OCI-LY1 (cell line): ENCODE data around the gene STK11.

Experiments
- H2AFZ ChIP-seq: fragments of 200-600 bp; sonication (generic), shearing (Covaris generic); 2 replicates; pipeline ENCODE4 v1.6.0; 2014; ENCODE audit warnings: antibody characterized with exemption, mild to moderate bottlenecking, low read length
- H3F3A ChIP-seq: fragments of 200-600 bp; sonication (generic), shearing (Covaris generic); 2 replicates; pipeline ENCODE4 v1.6.0; 2014; ENCODE audit warnings: mild to moderate bottlenecking, antibody characterized with exemption, low read length, moderate library complexity; ENCODE audit not compliant: insufficient read depth
- H3K27ac ChIP-seq: fragments of 200-600 bp; sonication (generic); 2 replicates; pipeline ENCODE4 v1.5.1; 2014; ENCODE audit warnings: low read length, mixed run types, mild to moderate bottlenecking, low read depth; ENCODE audit not compliant: poor library complexity, severe bottlenecking
- H3K27me3 ChIP-seq: fragments of 200-600 bp; sonication (generic); 2 replicates; pipeline ENCODE4 v1.6.0; 2014; ENCODE audit warnings: antibody characterized with exemption, mild to moderate bottlenecking, low read length, moderate library complexity; ENCODE audit not compliant: insufficient read depth
- H3K36me3 ChIP-seq: fragments of 200-600 bp; sonication (generic); 2 replicates; pipeline ENCODE4 v1.6.1; 2014; ENCODE audit warnings: mild to moderate bottlenecking, antibody characterized with exemption, low read length, moderate library complexity, mixed read lengths; ENCODE audit not compliant: insufficient read depth
- H3K4me1 ChIP-seq: fragments of 200-600 bp; sonication (generic); 2 replicates; pipeline ENCODE4 v1.5.1; 2014; ENCODE audit warnings: mild to moderate bottlenecking, low read length, moderate library complexity; ENCODE audit not compliant: insufficient read depth, severe bottlenecking
- H3K4me2 ChIP-seq: fragments of 200-600 bp; sonication (generic), shearing (Covaris generic); 2 replicates; pipeline ENCODE4 v1.6.1; 2014; ENCODE audit warnings: low read length
- H3K4me3 ChIP-seq: fragments of 200-600 bp; sonication (generic); 2 replicates; pipeline ENCODE4 v1.5.1; 2014; ENCODE audit warnings: low read length, low read depth, mild to moderate bottlenecking, mixed read lengths; ENCODE audit not compliant: poor library complexity, severe bottlenecking
- H3K79me2 ChIP-seq: fragments of 200-600 bp; shearing (Covaris generic); 2 replicates; pipeline ENCODE4 v1.6.1; 2016; ENCODE audit warnings: mixed run types, low read length, mixed read lengths; ENCODE audit not compliant: insufficient read depth
- H3K9ac ChIP-seq: fragments of 200-600 bp; sonication (generic), shearing (Covaris generic); 2 replicates; pipeline ENCODE4 v1.6.1; 2014; ENCODE audit warnings: mild to moderate bottlenecking, low read length, mixed read lengths
- H3K9me2 ChIP-seq: fragments of 200-600 bp; sonication (generic), shearing (Covaris generic); 2 replicates; pipeline ENCODE4 v1.6.1; 2014; ENCODE audit warnings: low read depth, mild to moderate bottlenecking, low read length, mixed read lengths
- H3K9me3 ChIP-seq: fragments of 200-600 bp; shearing (Covaris generic); 2 replicates; pipeline ENCODE4 v1.6.1; 2014; ENCODE audit warnings: low read length, mixed read lengths
- H4K20me1 ChIP-seq: fragments of 200-600 bp; sonication (generic), shearing (Covaris generic); 2 replicates; pipeline ENCODE4 v1.6.0; 2016; ENCODE audit warnings: mild to moderate bottlenecking, low read length; ENCODE audit not compliant: insufficient read depth
- EZH2 ChIP-seq: fragments of 200-600 bp; sonication (generic), shearing (Covaris generic); IDR thresholded peaks from 2 replicates; pipeline ENCODE4 v1.8.0; 2017; ENCODE audit warnings: borderline replicate concordance, mixed run types, mild to moderate bottlenecking, antibody characterized with exemption, low read length, moderate library complexity, mixed read lengths
- TF ChIP-seq, protein P1 (sequence below): fragments of 200-600 bp; sonication (generic), shearing (Covaris generic); IDR thresholded peaks from 2 replicates; pipeline ENCODE4 v1.5.1; 2017; ENCODE audit warnings: mild to moderate bottlenecking, antibody characterized with exemption, low read length, moderate library complexity, mixed read lengths

STK11 gene

DNA sequence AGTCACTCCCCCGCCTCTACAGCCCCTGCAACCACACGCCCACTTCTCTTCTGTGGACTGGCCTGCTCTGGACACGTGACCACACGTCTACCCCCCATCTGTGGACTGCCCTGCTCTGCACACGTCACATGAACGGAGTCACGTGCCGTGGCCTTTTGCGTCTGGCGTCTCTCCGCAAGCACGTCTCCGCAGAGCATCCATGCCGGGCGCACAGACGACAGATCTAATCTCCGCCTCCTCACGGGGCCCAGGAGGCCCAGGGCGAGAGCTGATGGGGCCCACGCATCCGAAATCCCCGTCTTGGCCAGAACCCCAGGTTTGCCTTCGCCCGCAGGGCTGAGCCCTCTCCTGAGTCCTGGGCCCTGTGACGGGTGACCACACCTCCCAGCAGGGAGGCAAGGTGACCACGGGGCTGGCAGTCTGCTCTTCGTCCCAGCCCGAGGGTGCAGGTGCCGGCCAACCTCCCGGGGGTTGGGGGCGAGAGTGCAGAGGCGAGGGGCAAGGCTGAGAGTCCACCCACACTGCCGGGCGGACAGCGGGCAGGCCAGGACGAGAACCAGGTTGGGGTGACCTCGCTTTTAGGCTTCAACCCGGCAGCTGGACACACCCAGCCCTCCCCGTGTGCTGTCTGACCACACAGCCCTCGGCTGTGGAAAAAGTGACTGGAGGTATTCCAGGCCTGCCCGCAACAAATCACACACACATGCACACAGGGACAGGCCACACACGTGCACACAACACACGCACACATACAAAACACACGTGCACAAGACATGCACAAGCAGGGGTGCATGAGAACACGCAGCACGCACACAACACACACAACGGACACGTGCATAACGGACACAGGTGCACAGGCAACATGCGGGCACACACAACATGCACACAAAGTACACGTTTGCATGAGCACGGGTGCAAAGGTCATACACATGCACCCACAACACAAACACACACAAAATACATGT lies 35.4 kb upstream of the STK11 start:
- TF ChIP-seq, protein P1, sequence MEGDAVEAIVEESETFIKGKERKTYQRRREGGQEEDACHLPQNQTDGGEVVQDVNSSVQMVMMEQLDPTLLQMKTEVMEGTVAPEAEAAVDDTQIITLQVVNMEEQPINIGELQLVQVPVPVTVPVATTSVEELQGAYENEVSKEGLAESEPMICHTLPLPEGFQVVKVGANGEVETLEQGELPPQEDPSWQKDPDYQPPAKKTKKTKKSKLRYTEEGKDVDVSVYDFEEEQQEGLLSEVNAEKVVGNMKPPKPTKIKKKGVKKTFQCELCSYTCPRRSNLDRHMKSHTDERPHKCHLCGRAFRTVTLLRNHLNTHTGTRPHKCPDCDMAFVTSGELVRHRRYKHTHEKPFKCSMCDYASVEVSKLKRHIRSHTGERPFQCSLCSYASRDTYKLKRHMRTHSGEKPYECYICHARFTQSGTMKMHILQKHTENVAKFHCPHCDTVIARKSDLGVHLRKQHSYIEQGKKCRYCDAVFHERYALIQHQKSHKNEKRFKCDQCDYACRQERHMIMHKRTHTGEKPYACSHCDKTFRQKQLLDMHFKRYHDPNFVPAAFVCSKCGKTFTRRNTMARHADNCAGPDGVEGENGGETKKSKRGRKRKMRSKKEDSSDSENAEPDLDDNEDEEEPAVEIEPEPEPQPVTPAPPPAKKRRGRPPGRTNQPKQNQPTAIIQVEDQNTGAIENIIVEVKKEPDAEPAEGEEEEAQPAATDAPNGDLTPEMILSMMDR, result no peak
- TF ChIP-seq EZH2, result no peak
- 0 out of 2 replicates have a peak, but pooled peaks cover 2% of the 10 kb centered on the region for H3K27me3 ChIP-seq
- H3K27ac ChIP-seq, result no peak overlapping the region
- H3K9me3 ChIP-seq, result no peaks in the 10 kb centered on the region
- no peaks in the 10 kb centered on the region for H3K79me2 ChIP-seq
- no peak overlapping the region for H2AFZ ChIP-seq
- H3F3A ChIP-seq, result no peaks in the 10 kb centered on the region
- no peaks in the 10 kb centered on the region for H3K9me2 ChIP-seq
- peaks cover 19% of the 10 kb centered on the region for H3K4me1 ChIP-seq
- H3K4me2 ChIP-seq, result no peak overlapping the region
- H3K36me3 ChIP-seq, result peaks cover 3% of the 10 kb centered on the region; the same call in 1 of the 2 replicates
- H3K4me3 ChIP-seq, result no peak overlapping the region
- no peak overlapping the region for H3K9ac ChIP-seq
- H4K20me1 ChIP-seq, result no peaks in the 10 kb centered on the region

DNA sequence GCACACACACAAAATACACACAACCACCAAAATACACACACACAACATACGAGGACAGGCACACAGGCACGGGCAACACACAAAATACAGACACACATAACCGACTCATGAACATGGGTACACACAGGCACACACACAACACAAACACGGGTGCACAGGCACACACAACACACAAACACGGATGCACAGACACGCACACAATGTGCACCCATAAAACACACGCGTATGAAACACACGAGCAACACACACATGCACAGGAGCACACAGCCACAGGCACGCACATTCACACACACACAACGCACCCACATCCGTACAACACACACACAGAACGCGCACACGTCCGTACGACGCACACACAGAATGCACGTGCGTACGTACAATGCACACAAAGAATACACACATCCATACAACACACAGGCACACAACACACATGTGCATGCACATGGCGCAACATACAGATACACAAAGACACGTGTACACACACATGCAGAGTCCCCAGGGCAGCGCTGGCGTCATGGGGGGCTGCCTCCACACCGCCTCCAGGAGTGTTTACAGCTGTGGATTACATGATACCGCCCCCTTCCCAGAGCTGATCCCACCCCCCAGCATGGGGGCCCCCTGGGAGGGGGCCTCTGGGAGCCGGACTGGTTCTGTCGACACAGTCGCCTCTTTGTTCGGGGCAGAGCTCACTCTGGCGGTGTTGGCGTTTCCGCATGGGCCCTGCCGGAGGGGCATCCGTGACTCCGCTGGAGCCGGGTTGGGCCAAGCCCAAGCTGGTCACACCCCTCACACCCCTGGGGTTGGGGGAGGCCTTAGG lies 34.4 kb upstream of the STK11 start:
- peaks cover 19% of the 10 kb centered on the region for H3K4me1 ChIP-seq
- no peak overlapping the region for H2AFZ ChIP-seq
- H4K20me1 ChIP-seq, result no peaks in the 10 kb centered on the region
- TF ChIP-seq, protein P1, result no peak
- TF ChIP-seq EZH2, result no peak
- no peak overlapping the region for H3K9ac ChIP-seq
- no peak overlapping the region for H3K27ac ChIP-seq
- H3K27me3 ChIP-seq, result 0 out of 2 replicates have a peak, but pooled peaks cover 4% of the 10 kb centered on the region
- H3K9me3 ChIP-seq, result no peaks in the 10 kb centered on the region
- no peaks in the 10 kb centered on the region for H3F3A ChIP-seq
- no peak overlapping the region for H3K4me2 ChIP-seq
- no peak overlapping the region for H3K4me3 ChIP-seq
- H3K9me2 ChIP-seq, result no peaks in the 10 kb centered on the region
- H3K79me2 ChIP-seq, result no peaks in the 10 kb centered on the region
- peaks cover 3% of the 10 kb centered on the region; the same call in 1 of the 2 replicates for H3K36me3 ChIP-seq

- Histone ChIP-seq H3K79me2 (no peaks in the 10 kb centered on the region), H3K9me3 (no peaks in the 10 kb centered on the region), H3K27me3 (0 out of 2 replicates have a peak, but pooled peaks cover 4% of the 10 kb centered on the region), H3K9ac (no peak overlapping the region; the same call in 1 of the 2 replicates), H3K4me1 (peaks cover 19% of the 10 kb centered on the region), H3K4me3 (peak overlapping the region; percentile 97), H3K36me3 (peaks cover under 1% of the 10 kb centered on the region; the same call in 1 of the 2 replicates), H3K9me2 (no peaks in the 10 kb centered on the region), H3F3A (no peaks in the 10 kb centered on the region), H2AFZ (no peak overlapping the region), H3K27ac (no peak overlapping the region), H3K4me2 (peak overlapping the region; percentile 93), H4K20me1 (no peaks in the 10 kb centered on the region)
- no peak for TF ChIP-seq EZH2
- TF ChIP-seq, protein P1, result no peak
Observed at GRCh38 chr19:1171755-1172352, 33.7 kb upstream of the STK11 start.
